IPS DF 6.9 (cell line): ENCODE data around the gene GPRC5A.
A peak's percentile ranks its signal among the peaks of the same experiment; 100 is the strongest.
"Not testable (repeated sequence)": the region's sequence is repeated elsewhere in the genome, so short reads cannot be mapped to it uniquely, and the experiment has no call there.

Source experiments
- DNase-seq: peaks from one replicate; pipeline ENCODE4 v3.0.0-alpha.2; 2013; ENCODE audit warnings: low read depth, low spot score
- H3K27ac ChIP-seq: one replicate; pipeline ENCODE4 v1.5.1; 2013; ENCODE audit warnings: low read length, control low read depth
- H3K27me3 ChIP-seq: 2 replicates; pipeline ENCODE4 v1.6.1; 2013; ENCODE audit warnings: mild to moderate bottlenecking, low read length; ENCODE audit not compliant: control insufficient read depth, insufficient read depth
- H3K36me3 ChIP-seq: 2 replicates; pipeline ENCODE4 v1.6.1; 2013; ENCODE audit warnings: low read length; ENCODE audit not compliant: control insufficient read depth, insufficient read depth
- H3K4me1 ChIP-seq: 2 replicates; pipeline ENCODE4 v1.6.1; 2013; ENCODE audit warnings: low read length; ENCODE audit not compliant: control insufficient read depth, insufficient read depth
- H3K4me3 ChIP-seq: 2 replicates; pipeline ENCODE4 v1.5.1; 2013; ENCODE audit warnings: mild to moderate bottlenecking, low read length
- H3K9me3 ChIP-seq: 2 replicates; pipeline ENCODE4 v1.6.1; 2013; ENCODE audit warnings: low read length, inconsistent platforms; ENCODE audit not compliant: control insufficient read depth, insufficient read depth
- WGBS: extraction: QIAGEN DNeasy Blood & Tissue Kit; methylation state at CpG from one replicate; pipeline ENCODE4 v1.1.7; 2013; ENCODE audit warnings: mixed read lengths, missing lambda C conversion rate; ENCODE audit not compliant: insufficient read length, insufficient coverage; 5-methylcytosine and 5-hydroxymethylcytosine counted together

GPRC5A gene

GRCh38 chr12:12891080-12891880 is at the start of gene GPRC5A:
Gene GPRC5A (plus strand): TSS chr12:12891562. CDS start chr12:12908250, 16,688 bp downstream.
- Histone ChIP-seq H3K4me3 (peak within 1 kb of the TSS; percentile 52; the same call in 1 of the 2 replicates), H3K27ac (no peak within 1 kb of the TSS), H3K27me3 (no peaks in the 10 kb centered on the region), H3K36me3 (no peaks in the 10 kb centered on the region), H3K9me3 (no peaks in the 10 kb centered on the region), H3K4me1 (no peaks in the 10 kb centered on the region)
- WGBS = no CpG with 5 or more reads among the region's 50 CpGs
- DNase-seq = no peak

- no peak overlapping the region for H3K4me3 ChIP-seq
- no CpG with 5 or more reads among the region's 4 CpGs for WGBS
Observed at GRCh38 chr12:12845794-12846243, 45.5 kb upstream of the GPRC5A start.

GRCh38 chr12:12846780-12847179 is 44.6 kb upstream of the GPRC5A start:
- not testable (repeated sequence) for H3K4me3 ChIP-seq, H3K4me1 ChIP-seq, H3K27me3 ChIP-seq, H3K27ac ChIP-seq, DNase-seq, H3K36me3 ChIP-seq, H3K9me3 ChIP-seq
- no CpG with 5 or more reads among the region's 3 CpGs for WGBS

More at GRCh38 chr12:12845794-12846243, 45.5 kb upstream of the GPRC5A start:
- DNase-seq = no peak
- Histone ChIP-seq H3K27me3 (no peaks in the 10 kb centered on the region), H3K4me1 (no peaks in the 10 kb centered on the region), H3K9me3 (no peaks in the 10 kb centered on the region), H3K27ac (no peak overlapping the region), H3K36me3 (no peaks in the 10 kb centered on the region)

GRCh38 chr12:12853435-12853834 is 37.9 kb upstream of the GPRC5A start:
- DNase-seq = no peak
- no peak overlapping the region for H3K27ac ChIP-seq
- no peaks in the 10 kb centered on the region for H3K27me3 ChIP-seq
- H3K4me3 ChIP-seq = no peak overlapping the region
- H3K4me1 ChIP-seq = no peaks in the 10 kb centered on the region
- WGBS = no CpG with 5 or more reads among the region's 3 CpGs
- H3K36me3 ChIP-seq = no peaks in the 10 kb centered on the region
- no peaks in the 10 kb centered on the region for H3K9me3 ChIP-seq

GRCh38 chr12:12859690-12860089 is 31.7 kb upstream of the GPRC5A start:
- H3K9me3 ChIP-seq = no peaks in the 10 kb centered on the region
- H3K27me3 ChIP-seq = no peaks in the 10 kb centered on the region
- DNase-seq = no peak
- no peaks in the 10 kb centered on the region for H3K4me1 ChIP-seq
- no peaks in the 10 kb centered on the region for H3K36me3 ChIP-seq
- WGBS = no CpG with 5 or more reads among the region's 1 CpG
- H3K27ac ChIP-seq = no peak overlapping the region
- H3K4me3 ChIP-seq = no peak overlapping the region

- no peak for DNase-seq
- Histone ChIP-seq H3K27me3 (no peaks in the 10 kb centered on the region), H3K27ac (no peak overlapping the region), H3K4me3 (no peak overlapping the region), H3K36me3 (no peaks in the 10 kb centered on the region), H3K9me3 (no peaks in the 10 kb centered on the region), H3K4me1 (no peaks in the 10 kb centered on the region; the same call in 1 of the 2 replicates)
- WGBS = no CpG with 5 or more reads among the region's 2 CpGs
Observed at GRCh38 chr12:12864243-12864642, 27.1 kb upstream of the GPRC5A start.

- Histone ChIP-seq H3K36me3 (no peaks in the 10 kb centered on the region), H3K27me3 (no peaks in the 10 kb centered on the region), H3K4me1 (peaks cover 2% of the 10 kb centered on the region; the same call in 1 of the 2 replicates), H3K27ac (no peak overlapping the region), H3K9me3 (no peaks in the 10 kb centered on the region), H3K4me3 (no peak overlapping the region)
- WGBS = no CpG with 5 or more reads among the region's 3 CpGs
- DNase-seq = no peak
Observed at GRCh38 chr12:12868477-12869235, 22.7 kb upstream of the GPRC5A start.

GRCh38 chr12:12870465-12870864 is 20.9 kb upstream of the GPRC5A start:
- Histone ChIP-seq H3K27me3 (no peaks in the 10 kb centered on the region), H3K36me3 (no peaks in the 10 kb centered on the region), H3K27ac (no peak overlapping the region), H3K4me3 (no peak overlapping the region), H3K9me3 (no peaks in the 10 kb centered on the region), H3K4me1 (peaks cover 2% of the 10 kb centered on the region; the same call in 1 of the 2 replicates)
- WGBS = no CpG with 5 or more reads among the region's 7 CpGs
- DNase-seq = no peak

GRCh38 chr12:12871587-12872138 is 19.7 kb upstream of the GPRC5A start:
- Histone ChIP-seq H3K4me1 (peaks cover 2% of the 10 kb centered on the region; the same call in 1 of the 2 replicates), H3K9me3 (no peaks in the 10 kb centered on the region), H3K27ac (no peak overlapping the region), H3K36me3 (no peaks in the 10 kb centered on the region), H3K4me3 (no peak overlapping the region), H3K27me3 (no peaks in the 10 kb centered on the region)
- WGBS = no CpG with 5 or more reads among the region's 6 CpGs
- no peak for DNase-seq

- no peak for DNase-seq
- no peak overlapping the region for H3K4me3 ChIP-seq
- H3K9me3 ChIP-seq = no peaks in the 10 kb centered on the region
- H3K27ac ChIP-seq = no peak overlapping the region
- no CpG with 5 or more reads among the region's 10 CpGs for WGBS
- H3K4me1 ChIP-seq = peaks cover 2% of the 10 kb centered on the region; the same call in 1 of the 2 replicates
- H3K36me3 ChIP-seq = no peaks in the 10 kb centered on the region
- no peaks in the 10 kb centered on the region for H3K27me3 ChIP-seq
Observed at GRCh38 chr12:12872139-12872933, 19.0 kb upstream of the GPRC5A start.
